HG02642 (cell line): ENCODE results near the gene SYT5.
"Not testable (repeated sequence)": the region's sequence is repeated elsewhere in the genome, so short reads cannot be mapped to it uniquely, and the experiment has no call there.

Source experiments
- ATAC-seq: cut with Tn5 transposase; IDR thresholded peaks from one replicate; pipeline ENCODE4 v1.9.1; 2021; ENCODE audit warnings: mild to moderate bottlenecking; ENCODE audit not compliant: unreplicated experiment, poor library complexity

SYT5 gene

GRCh38 chr19:55208880-55209692, 29.0 kb upstream of the SYT5 start, which contains the start of gene PTPRH:
Gene PTPRH, minus strand, starts transcription at chr19:55209501. Its CDS starts 68 bp downstream, at chr19:55209433.
- ATAC-seq: no peak

GRCh38 chr19:55206664-55207500, 26.8 kb upstream of the SYT5 start:
- no peak for ATAC-seq

- not testable (repeated sequence) for ATAC-seq
These were observed 22.1 kb upstream of the SYT5 start for GRCh38 chr19:55202199-55202598.

GRCh38 chr19:55199620-55200204, 19.6 kb upstream of the SYT5 start:
- no peak for ATAC-seq

- ATAC-seq: no peak
These were observed 18.6 kb upstream of the SYT5 start for GRCh38 chr19:55198651-55199050.

GRCh38 chr19:55197528-55197927, 17.4 kb upstream of the SYT5 start:
- no peak for ATAC-seq

- no peak for ATAC-seq
These were observed 16.7 kb upstream of the SYT5 start for GRCh38 chr19:55196803-55197202.

- ATAC-seq: no peak
These were observed 13.4 kb upstream of the SYT5 start for GRCh38 chr19:55193481-55193880.

- ATAC-seq: no peak
These were observed 9.3 kb upstream of the SYT5 start for GRCh38 chr19:55189403-55189835.

GRCh38 chr19:55188625-55189024, 8.5 kb upstream of the SYT5 start:
- no peak for ATAC-seq

GRCh38 chr19:55186080-55186479, 6.0 kb upstream of the SYT5 start:
- no peak for ATAC-seq

GRCh38 chr19:55181740-55182139, 1.7 kb upstream of the SYT5 start:
- ATAC-seq: no peak

- ATAC-seq: peak; percentile 78
These were observed 1.1 kb downstream of the SYT5 start for GRCh38 chr19:55178781-55179599.

GRCh38 chr19:55176076-55176475, 4.0 kb downstream of the SYT5 start:
- ATAC-seq: no peak

- ATAC-seq: no peak
These were observed 4.8 kb downstream of the SYT5 start for GRCh38 chr19:55175117-55175867.

GRCh38 chr19:55174425-55175116, 5.5 kb downstream of the SYT5 start:
- ATAC-seq: no peak

GRCh38 chr19:55173714-55174409, 6.2 kb downstream of the SYT5 start:
- ATAC-seq: no peak

GRCh38 chr19:55173186-55173713, 6.8 kb downstream of the SYT5 start:
- ATAC-seq: no peak
